Measurements from ENCODE around the gene SLC6A5.

The SLC6A5 gene

GRCh38 chr11:20597154-20597679 is 2.2 kb upstream of the SLC6A5 start:
- DNase-seq = no peak

- DNase-seq = no peak
These were observed 1.5 kb upstream of the SLC6A5 start for GRCh38 chr11:20597680-20598484.

- no peak for DNase-seq
These were observed 916 bp upstream of the SLC6A5 start for GRCh38 chr11:20598492-20598891.

- DNase-seq = no peak
These were observed 575 bp downstream of the SLC6A5 start for GRCh38 chr11:20600020-20600346.

- no peak for DNase-seq
These were observed 1.1 kb downstream of the SLC6A5 start for GRCh38 chr11:20600551-20600950.

GRCh38 chr11:20601221-20601914 is 2.0 kb downstream of the SLC6A5 start:
- no peak for DNase-seq

- no peak for DNase-seq
These were observed 4.9 kb downstream of the SLC6A5 start for GRCh38 chr11:20604295-20604803.

GRCh38 chr11:20604864-20605601 is 5.6 kb downstream of the SLC6A5 start:
- DNase-seq = no peak

- no peak for DNase-seq
These were observed 6.2 kb downstream of the SLC6A5 start for GRCh38 chr11:20605602-20606091.

- no peak for DNase-seq
These were observed 9.5 kb downstream of the SLC6A5 start for GRCh38 chr11:20608934-20609333.

GRCh38 chr11:20609727-20610707 is 10.6 kb downstream of the SLC6A5 start:
- DNase-seq = peak; percentile 25

- no peak for DNase-seq
These were observed 11.4 kb downstream of the SLC6A5 start for GRCh38 chr11:20610825-20611224.

GRCh38 chr11:20611445-20611844 is 12.0 kb downstream of the SLC6A5 start:
- no peak for DNase-seq

GRCh38 chr11:20611892-20612291 is 12.5 kb downstream of the SLC6A5 start:
- no peak for DNase-seq

- DNase-seq = no peak
These were observed 13.0 kb downstream of the SLC6A5 start for GRCh38 chr11:20612416-20612815.

GRCh38 chr11:20616920-20617319 is 17.5 kb downstream of the SLC6A5 start:
- DNase-seq = no peak

- no peak for DNase-seq
These were observed 18.1 kb downstream of the SLC6A5 start for GRCh38 chr11:20617346-20618005.

GRCh38 chr11:20618083-20618482 is 18.7 kb downstream of the SLC6A5 start:
- no peak for DNase-seq

- no peak for DNase-seq
These were observed 21.6 kb downstream of the SLC6A5 start for GRCh38 chr11:20620988-20621387.

GRCh38 chr11:20621679-20622078 is 22.3 kb downstream of the SLC6A5 start:
- DNase-seq = no peak

- no peak for DNase-seq
These were observed 23.8 kb downstream of the SLC6A5 start for GRCh38 chr11:20623252-20623651.
